Small intestine (tissue), 7 donors: Measurements from ENCODE around the gene CROT. TPM values are rescaled to one million over a fixed set of nuclear protein-coding genes. Genes with fewer than 3 reads are reported as not detected.
A peak's percentile ranks its signal among the peaks of the same experiment; 100 is the strongest.

Experiments
- DNase-seq, 2 donors: peaks; one replicate each; pipeline versions ENCODE4 v3.0.0 to v3.0.0-alpha.2; 2013
- FAIRE-seq: peaks from 2 replicates; lab custom pipeline; 2012; peaks lifted over from hg19 to GRCh38; lab: Jason Lieb, UNC
- H3K27ac ChIP-seq, 3 donors: one replicate each; pipeline ENCODE4 v1.5.1; 2013; ENCODE audit warnings: low read length in 2 of 3, mild to moderate bottlenecking in 2 of 3, control low read depth in 1 of 3, inconsistent platforms in 1 of 3, low read depth in 1 of 3, moderate library complexity in 1 of 3
- H3K27me3 ChIP-seq, 3 donors: one replicate each; pipeline ENCODE4 v1.6.1; 2013; ENCODE audit warnings: low read length in 3 of 3, inconsistent platforms in 1 of 3; ENCODE audit not compliant: control insufficient read depth in 3 of 3, insufficient read depth in 3 of 3
- H3K36me3 ChIP-seq, 3 donors: one replicate each; pipeline ENCODE4 v1.6.1; 2013; ENCODE audit warnings: low read length in 3 of 3, inconsistent platforms in 1 of 3, low read depth in 1 of 3, mild to moderate bottlenecking in 1 of 3, moderate library complexity in 1 of 3; ENCODE audit not compliant: control insufficient read depth in 3 of 3, insufficient read depth in 2 of 3
- H3K4me1 ChIP-seq, 3 donors: one replicate each; pipeline ENCODE4 v1.6.1; 2013; ENCODE audit warnings: low read length in 2 of 3, inconsistent platforms in 1 of 3, low read depth in 1 of 3, mild to moderate bottlenecking in 1 of 3, moderate library complexity in 1 of 3; ENCODE audit not compliant: control insufficient read depth in 3 of 3, insufficient read depth in 2 of 3
- H3K4me3 ChIP-seq, 3 donors: one replicate each; pipeline ENCODE4 v1.5.1; 2013; ENCODE audit warnings: low read length in 3 of 3, control low read depth in 1 of 3, inconsistent platforms in 1 of 3, low read depth in 1 of 3, mild to moderate bottlenecking in 1 of 3, moderate library complexity in 1 of 3
- H3K9me3 ChIP-seq, 2 donors: one replicate each; pipeline ENCODE4 v1.6.1; 2013; ENCODE audit warnings: low read depth in 1 of 2, low read length in 1 of 2; ENCODE audit not compliant: control insufficient read depth in 2 of 2, insufficient read depth in 1 of 2
- WGBS, 3 donors: extraction: QIAGEN DNeasy Blood & Tissue Kit; methylation state at CpG; one replicate each; pipeline ENCODE4 v1.1.7; 2013; 5-methylcytosine and 5-hydroxymethylcytosine counted together
- polyA plus RNA-seq, 4 donors: library from polyadenylated mRNA; stranded (reverse) in 3 of 4; unstranded in 1 of 4; fragments of 200-250 nt in 3 of 4; fragments of 120-200 nt in 1 of 4; gene quantifications; one replicate each; pipeline versions ENCODE4 v1.2.1 to v1.2.3, GENCODE V29; 2013
- donor health status: healthy with polysubstance abuse.
- donor health status: control.
- donor health status: control.
- donor health status: Bipolar disorder and iron deficiency.
- donor health status: healthy.

Gene CROT
- polyA plus RNA-seq, 4 donors = 13.1 to 57.5 (median 38.7) TPM

GRCh38 chr7:87345962-87346371 lies 503 bp downstream of the CROT start:
- no peaks in the 10 kb centered on the region for H3K27me3 ChIP-seq
- peaks cover 0 to 8% (median 3%) of the 10 kb centered on the region in 3 donors for H3K4me1 ChIP-seq
- FAIRE-seq (no peak), DNase-seq (peak; percentile 67 to 80)
- H3K27ac ChIP-seq = peak overlapping the region; percentile 77 to 93 (median 83)
- 2 to 15% (median 13%) methylated on average over 8 of the region's 8 CpGs for WGBS, 3 donors
- H3K4me3 ChIP-seq = peak overlapping the region; percentile 65 to 85 (median 73)
- no peaks in the 10 kb centered on the region for H3K9me3 ChIP-seq
- peaks cover 4 to 10% (median 5%) of the 10 kb centered on the region in 3 donors for H3K36me3 ChIP-seq

- 67 to 91% (median 78%) methylated on average over 1 of the region's 1 CpG for WGBS, 3 donors
- Histone ChIP-seq H3K4me1 (peaks cover 0 to 8% (median 3%) of the 10 kb centered on the region in 3 donors), H3K4me3 (peak overlapping the region in 1 of 3 donors; percentile 7), H3K27ac (peak overlapping the region in 1 of 3 donors; percentile 83), H3K36me3 (peaks cover 6 to 10% (median 7%) of the 10 kb centered on the region in 3 donors), H3K27me3 (no peaks in the 10 kb centered on the region), H3K9me3 (peaks cover 0 to 3% of the 10 kb centered on the region in 2 donors)
- FAIRE-seq = no peak
- DNase-seq = no peak
These were observed 1.7 kb downstream of the CROT start for GRCh38 chr7:87347207-87347606.

GRCh38 chr7:87347664-87348063 lies 2.2 kb downstream of the CROT start:
- H3K27me3 ChIP-seq = no peaks in the 10 kb centered on the region
- peak in 1 of 2 donors; percentile 47 for DNase-seq
- H3K4me3 ChIP-seq = no peak overlapping the region
- peaks cover 0 to 8% (median 3%) of the 10 kb centered on the region in 3 donors for H3K4me1 ChIP-seq
- H3K36me3 ChIP-seq = peaks cover 7 to 11% (median 7%) of the 10 kb centered on the region in 3 donors
- H3K27ac ChIP-seq = no peak overlapping the region
- 87 to 90% (median 90%) methylated on average over 2 of the region's 2 CpGs for WGBS, 3 donors
- peaks cover 0 to 3% of the 10 kb centered on the region in 2 donors for H3K9me3 ChIP-seq
- FAIRE-seq = no peak

GRCh38 chr7:87354749-87355148 lies 9.3 kb downstream of the CROT start:
- no peak for FAIRE-seq
- 93 to 97% (median 96%) methylated on average over 3 of the region's 3 CpGs for WGBS, 3 donors
- Histone ChIP-seq H3K9me3 (peaks cover 0 to 20% of the 10 kb centered on the region in 2 donors), H3K4me1 (no peaks in the 10 kb centered on the region), H3K36me3 (peaks cover 7 to 24% (median 20%) of the 10 kb centered on the region in 3 donors), H3K27me3 (no peaks in the 10 kb centered on the region), H3K4me3 (no peak overlapping the region), H3K27ac (no peak overlapping the region)
- no peak for DNase-seq

GRCh38 chr7:87356448-87356847 lies 11.0 kb downstream of the CROT start:
- FAIRE-seq (no peak), DNase-seq (no peak)
- Histone ChIP-seq H3K27me3 (no peaks in the 10 kb centered on the region), H3K36me3 (peaks cover 6 to 26% (median 13%) of the 10 kb centered on the region in 3 donors), H3K4me1 (no peaks in the 10 kb centered on the region), H3K27ac (no peak overlapping the region), H3K4me3 (no peak overlapping the region), H3K9me3 (peaks cover 0 to 20% of the 10 kb centered on the region in 2 donors)
- WGBS, 3 donors = 84 to 92% (median 86%) methylated on average over 1 of the region's 1 CpG

- Histone ChIP-seq H3K36me3 (peaks cover 2 to 22% (median 6%) of the 10 kb centered on the region in 3 donors), H3K9me3 (peaks cover 0 to 8% of the 10 kb centered on the region in 2 donors), H3K27me3 (no peaks in the 10 kb centered on the region), H3K4me3 (no peak overlapping the region), H3K4me1 (no peaks in the 10 kb centered on the region), H3K27ac (no peak overlapping the region)
- 93 to 96% (median 94%) methylated on average over 2 of the region's 2 CpGs for WGBS, 3 donors
- DNase-seq (no peak), FAIRE-seq (no peak)
These were observed 13.9 kb downstream of the CROT start for GRCh38 chr7:87359366-87359765.

- FAIRE-seq (no peak), DNase-seq (no peak)
- Histone ChIP-seq H3K36me3 (peaks cover 1 to 25% (median 4%) of the 10 kb centered on the region in 3 donors), H3K27ac (no peak overlapping the region), H3K4me3 (no peak overlapping the region), H3K9me3 (no peaks in the 10 kb centered on the region), H3K4me1 (no peaks in the 10 kb centered on the region), H3K27me3 (no peaks in the 10 kb centered on the region)
- 95 to 98% (median 97%) methylated on average over 2 of the region's 2 CpGs for WGBS, 3 donors
These were observed 15.9 kb downstream of the CROT start for GRCh38 chr7:87361320-87361719.

- Histone ChIP-seq H3K9me3 (no peaks in the 10 kb centered on the region), H3K27ac (no peak overlapping the region), H3K4me1 (no peaks in the 10 kb centered on the region), H3K4me3 (no peak overlapping the region), H3K36me3 (peaks cover 4 to 22% (median 7%) of the 10 kb centered on the region in 3 donors), H3K27me3 (no peaks in the 10 kb centered on the region)
- FAIRE-seq = no peak
- peak in 1 of 2 donors; percentile 6 for DNase-seq
- WGBS, 3 donors = 92 to 100% (median 95%) methylated on average over 1 of the region's 1 CpG
These were observed 17.9 kb downstream of the CROT start for GRCh38 chr7:87363342-87363741.

GRCh38 chr7:87364246-87364645 lies 18.8 kb downstream of the CROT start:
- no peak for FAIRE-seq
- peaks cover 4 to 22% (median 7%) of the 10 kb centered on the region in 3 donors for H3K36me3 ChIP-seq

More at GRCh38 chr7:87364246-87364645, 18.8 kb downstream of the CROT start:
- DNase-seq = no peak
- no peaks in the 10 kb centered on the region for H3K9me3 ChIP-seq
- no peaks in the 10 kb centered on the region for H3K27me3 ChIP-seq
- H3K4me3 ChIP-seq = no peak overlapping the region
- H3K4me1 ChIP-seq = no peaks in the 10 kb centered on the region
- H3K27ac ChIP-seq = no peak overlapping the region
